Karpas-422 (cell line): Measurements from ENCODE around the gene ANO1. TPM values are rescaled to one million over a fixed set of nuclear protein-coding genes. Genes with fewer than 3 reads are reported as not detected.
"Not testable (repeated sequence)": the region's sequence is repeated elsewhere in the genome, so short reads cannot be mapped to it uniquely, and the experiment has no call there.

ENCODE experiments used
- DNase-seq: peaks from one replicate; pipeline ENCODE4 v3.0.0-alpha.2; 2015
- H2AFZ ChIP-seq: fragments of 200-600 bp; sonication (generic); 2 replicates; pipeline ENCODE4 v1.6.1; 2014; ENCODE audit warnings: antibody characterized with exemption, low read length, mixed read lengths
- H3K27ac ChIP-seq: fragments of 200-600 bp; sonication (generic); 2 replicates; pipeline ENCODE4 v1.5.1; 2014; ENCODE audit warnings: mild to moderate bottlenecking, low read length, moderate library complexity
- H3K27me3 ChIP-seq: fragments of 200-600 bp; sonication (generic); 2 replicates; pipeline ENCODE4 v1.6.1; 2014; ENCODE audit warnings: low read length, mixed read lengths
- H3K36me3 ChIP-seq: fragments of 200-600 bp; sonication (generic); 2 replicates; pipeline ENCODE4 v1.6.1; 2014; ENCODE audit warnings: low read length, mixed read lengths; ENCODE audit not compliant: insufficient read depth
- H3K4me1 ChIP-seq: fragments of 200-600 bp; sonication (generic); 2 replicates; pipeline ENCODE4 v1.6.1; 2014; ENCODE audit warnings: mild to moderate bottlenecking, low read length, mixed read lengths
- H3K4me2 ChIP-seq: fragments of 200-600 bp; sonication (generic); 2 replicates; pipeline ENCODE4 v1.6.1; 2014; ENCODE audit warnings: low read length, low read depth, mild to moderate bottlenecking; ENCODE audit not compliant: poor library complexity, severe bottlenecking
- H3K4me3 ChIP-seq: fragments of 200-600 bp; sonication (generic); 2 replicates; pipeline ENCODE4 v1.5.1; 2014; ENCODE audit warnings: mild to moderate bottlenecking, antibody characterized with exemption, low read length, mixed read lengths
- H3K79me2 ChIP-seq: fragments of 200-600 bp; sonication (generic); 2 replicates; pipeline ENCODE4 v1.6.1; 2014; ENCODE audit warnings: mild to moderate bottlenecking, low read length, mixed read lengths
- H3K9ac ChIP-seq: fragments of 200-600 bp; sonication (generic); 2 replicates; pipeline ENCODE4 v1.6.0; 2014; ENCODE audit warnings: low read length
- H3K9me2 ChIP-seq: fragments of 200-600 bp; sonication (generic), shearing (Covaris generic); replicated peaks from 2 replicates; pipeline ENCODE4 v1.6.0; 2014; ENCODE audit warnings: mild to moderate bottlenecking, low read length, moderate library complexity; ENCODE audit not compliant: insufficient read depth
- H3K9me3 ChIP-seq: fragments of 300-700, 200-600 bp; sonication (generic); 2 replicates; pipeline ENCODE4 v1.6.1; 2014; ENCODE audit warnings: low read length, mixed read lengths
- H4K20me1 ChIP-seq: fragments of 200-600 bp; sonication (generic); 2 replicates; pipeline ENCODE4 v1.6.1; 2014; ENCODE audit warnings: mild to moderate bottlenecking, antibody characterized with exemption, low read length, low read depth; ENCODE audit not compliant: insufficient read depth
- total RNA-seq: library from RNA; depleted of rRNA; stranded (reverse); fragments of >200 nt; shearing (Covaris generic); gene quantifications from 2 replicates; pipeline ENCODE4 v1.2.3, GENCODE V29; 2014; ENCODE audit warnings: low replicate concordance

Gene ANO1
- total RNA-seq, 1 experiment from 2014 or later: not detected

- Histone ChIP-seq H3K9ac (no peak overlapping the region), H3K4me3 (no peak overlapping the region), H3K9me3 (no peaks in the 10 kb centered on the region), H3K27me3 (no peaks in the 10 kb centered on the region), H3K4me1 (peaks cover 14% of the 10 kb centered on the region), H3K4me2 (no peak overlapping the region), H3K27ac (no peak overlapping the region), H2AFZ (no peak overlapping the region), H3K79me2 (peaks cover 28% of the 10 kb centered on the region), H4K20me1 (peaks cover 41% of the 10 kb centered on the region), H3K36me3 (peaks cover 12% of the 10 kb centered on the region; the same call in 1 of the 2 replicates), H3K9me2 (no peaks in the 10 kb centered on the region)
- DNase-seq: no peak
These were observed 128.9 kb downstream of the ANO1 start for GRCh38 chr11:70206982-70207376.

GRCh38 chr11:70207531-70208131 lies 129.5 kb downstream of the ANO1 start:
- no peak for DNase-seq
- H3K4me2 ChIP-seq: no peak overlapping the region
- no peak overlapping the region for H2AFZ ChIP-seq
- H4K20me1 ChIP-seq: peaks cover 41% of the 10 kb centered on the region
- peaks cover 12% of the 10 kb centered on the region; the same call in 1 of the 2 replicates for H3K36me3 ChIP-seq
- no peaks in the 10 kb centered on the region for H3K27me3 ChIP-seq
- H3K4me1 ChIP-seq: peaks cover 12% of the 10 kb centered on the region
- H3K79me2 ChIP-seq: peaks cover 28% of the 10 kb centered on the region
- H3K9ac ChIP-seq: no peak overlapping the region
- no peak overlapping the region for H3K27ac ChIP-seq
- no peak overlapping the region for H3K4me3 ChIP-seq
- no peaks in the 10 kb centered on the region for H3K9me3 ChIP-seq
- H3K9me2 ChIP-seq: no peaks in the 10 kb centered on the region

GRCh38 chr11:70209391-70209912 lies 131.3 kb downstream of the ANO1 start:
- H3K9me2 ChIP-seq: no peaks in the 10 kb centered on the region
- H3K27me3 ChIP-seq: no peaks in the 10 kb centered on the region
- H3K9ac ChIP-seq: no peak overlapping the region
- peaks cover 4% of the 10 kb centered on the region for H3K4me1 ChIP-seq
- peaks cover 12% of the 10 kb centered on the region; the same call in 1 of the 2 replicates for H3K36me3 ChIP-seq
- no peak overlapping the region for H3K4me3 ChIP-seq
- DNase-seq: no peak
- peaks cover 15% of the 10 kb centered on the region for H3K79me2 ChIP-seq
- no peak overlapping the region for H2AFZ ChIP-seq
- H3K9me3 ChIP-seq: no peaks in the 10 kb centered on the region
- peaks cover 33% of the 10 kb centered on the region for H4K20me1 ChIP-seq
- no peak overlapping the region for H3K27ac ChIP-seq
- no peak overlapping the region for H3K4me2 ChIP-seq

- Histone ChIP-seq H3K4me3 (no peak overlapping the region), H3K4me2 (no peak overlapping the region), H4K20me1 (peaks cover 27% of the 10 kb centered on the region), H3K9me2 (no peaks in the 10 kb centered on the region), H3K27ac (no peak overlapping the region), H3K9me3 (no peaks in the 10 kb centered on the region), H3K27me3 (no peaks in the 10 kb centered on the region), H3K4me1 (no peaks in the 10 kb centered on the region), H3K36me3 (peaks cover 12% of the 10 kb centered on the region; the same call in 1 of the 2 replicates), H3K9ac (no peak overlapping the region), H2AFZ (no peak overlapping the region), H3K79me2 (peaks cover 9% of the 10 kb centered on the region)
- DNase-seq: no peak
These were observed 132.0 kb downstream of the ANO1 start for GRCh38 chr11:70210051-70210501.

GRCh38 chr11:70210530-70210929 lies 132.4 kb downstream of the ANO1 start:
- H3K27ac ChIP-seq: no peak overlapping the region
- no peaks in the 10 kb centered on the region for H3K27me3 ChIP-seq
- peaks cover 9% of the 10 kb centered on the region; the same call in 1 of the 2 replicates for H3K36me3 ChIP-seq
- peaks cover 22% of the 10 kb centered on the region; the same call in 1 of the 2 replicates for H4K20me1 ChIP-seq
- no peaks in the 10 kb centered on the region for H3K9me2 ChIP-seq
- no peak overlapping the region for H3K4me2 ChIP-seq
- H3K4me1 ChIP-seq: no peaks in the 10 kb centered on the region
- no peak overlapping the region for H2AFZ ChIP-seq
- H3K9ac ChIP-seq: no peak overlapping the region
- peaks cover 4% of the 10 kb centered on the region for H3K79me2 ChIP-seq
- no peak for DNase-seq
- H3K4me3 ChIP-seq: no peak overlapping the region
- H3K9me3 ChIP-seq: no peaks in the 10 kb centered on the region

GRCh38 chr11:70212227-70212811 lies 134.2 kb downstream of the ANO1 start:
- no peak overlapping the region for H3K4me2 ChIP-seq
- H3K27ac ChIP-seq: no peak overlapping the region
- no peaks in the 10 kb centered on the region for H3K27me3 ChIP-seq
- no peaks in the 10 kb centered on the region for H3K36me3 ChIP-seq
- no peaks in the 10 kb centered on the region for H3K9me3 ChIP-seq
- no peak overlapping the region for H2AFZ ChIP-seq
- no peak overlapping the region for H3K4me3 ChIP-seq
- no peaks in the 10 kb centered on the region for H3K79me2 ChIP-seq
- peak; percentile 25 for DNase-seq
- H4K20me1 ChIP-seq: peaks cover 11% of the 10 kb centered on the region; the same call in 1 of the 2 replicates
- no peaks in the 10 kb centered on the region for H3K9me2 ChIP-seq
- H3K4me1 ChIP-seq: no peaks in the 10 kb centered on the region
- no peak overlapping the region for H3K9ac ChIP-seq

- not testable (repeated sequence) for H3K9me2 ChIP-seq, H2AFZ ChIP-seq, H3K9me3 ChIP-seq, H3K36me3 ChIP-seq, H4K20me1 ChIP-seq, H3K27me3 ChIP-seq, H3K4me3 ChIP-seq, H3K79me2 ChIP-seq, H3K27ac ChIP-seq, H3K4me1 ChIP-seq, H3K4me2 ChIP-seq, H3K9ac ChIP-seq
- peak; percentile 7 for DNase-seq
These were observed 139.3 kb downstream of the ANO1 start for GRCh38 chr11:70217388-70217787.

GRCh38 chr11:70218076-70218475 lies 140.0 kb downstream of the ANO1 start:
- not testable (repeated sequence) for H3K4me2 ChIP-seq, H3K27ac ChIP-seq, H3K4me1 ChIP-seq, H3K27me3 ChIP-seq, H3K9me2 ChIP-seq, H3K9me3 ChIP-seq, H3K9ac ChIP-seq, H4K20me1 ChIP-seq, H2AFZ ChIP-seq, H3K36me3 ChIP-seq, H3K4me3 ChIP-seq, H3K79me2 ChIP-seq
- DNase-seq: peak; percentile 1
